ENCODE measurements around the gene ZFR.
"Not testable (repeated sequence)": the region's sequence is repeated elsewhere in the genome, so short reads cannot be mapped to it uniquely, and the experiment has no call there.

GRCh38 chr5:32452316-32452715, 7.8 kb upstream of the ZFR start:
- TF ChIP-seq, protein P1, sequence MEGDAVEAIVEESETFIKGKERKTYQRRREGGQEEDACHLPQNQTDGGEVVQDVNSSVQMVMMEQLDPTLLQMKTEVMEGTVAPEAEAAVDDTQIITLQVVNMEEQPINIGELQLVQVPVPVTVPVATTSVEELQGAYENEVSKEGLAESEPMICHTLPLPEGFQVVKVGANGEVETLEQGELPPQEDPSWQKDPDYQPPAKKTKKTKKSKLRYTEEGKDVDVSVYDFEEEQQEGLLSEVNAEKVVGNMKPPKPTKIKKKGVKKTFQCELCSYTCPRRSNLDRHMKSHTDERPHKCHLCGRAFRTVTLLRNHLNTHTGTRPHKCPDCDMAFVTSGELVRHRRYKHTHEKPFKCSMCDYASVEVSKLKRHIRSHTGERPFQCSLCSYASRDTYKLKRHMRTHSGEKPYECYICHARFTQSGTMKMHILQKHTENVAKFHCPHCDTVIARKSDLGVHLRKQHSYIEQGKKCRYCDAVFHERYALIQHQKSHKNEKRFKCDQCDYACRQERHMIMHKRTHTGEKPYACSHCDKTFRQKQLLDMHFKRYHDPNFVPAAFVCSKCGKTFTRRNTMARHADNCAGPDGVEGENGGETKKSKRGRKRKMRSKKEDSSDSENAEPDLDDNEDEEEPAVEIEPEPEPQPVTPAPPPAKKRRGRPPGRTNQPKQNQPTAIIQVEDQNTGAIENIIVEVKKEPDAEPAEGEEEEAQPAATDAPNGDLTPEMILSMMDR (IDR thresholded peaks at IDR 0.05; ENCODE audit: low read depth, low read length) = not testable (repeated sequence)
- not testable (repeated sequence) for TF ChIP-seq EZH2phosphoT487 (IDR thresholded peaks at IDR 0.05; ENCODE audit: low read depth)

All from OCI-LY3 (cell line).